NOMO-1 treated with DMSO at 0.1 percent for 48 hours (cell line): ENCODE results near the gene CTNNA2.

Experiments
- DNase-seq: peaks from one replicate; lab custom pipeline; 2025; ENCODE audit not compliant: unreplicated experiment; lab: John Stamatoyannopoulos, UW

Gene CTNNA2

GRCh38 chr2:79782576-79783452 is 270.0 kb downstream of the CTNNA2 start:
- DNase-seq = no peak

GRCh38 chr2:79788952-79789651 is 276.3 kb downstream of the CTNNA2 start:
- DNase-seq = no peak

DNA sequence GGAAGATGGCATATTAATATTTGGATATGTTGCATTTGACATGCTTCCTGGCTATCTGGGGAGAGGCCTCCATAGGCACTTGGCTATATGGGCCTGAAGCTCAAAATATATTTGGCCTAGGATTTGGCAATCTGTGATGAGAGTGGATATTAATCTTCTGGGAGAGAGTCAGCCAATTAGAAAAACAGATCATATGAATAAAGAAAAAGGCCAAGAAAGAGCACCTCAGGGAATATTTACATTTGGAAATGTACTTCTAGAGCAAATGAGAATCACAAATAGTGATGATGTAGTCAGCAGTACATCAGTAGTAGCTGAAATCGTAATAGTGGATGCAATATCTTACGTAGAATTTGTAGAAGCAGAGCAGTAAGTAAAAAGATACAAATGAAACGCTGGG is 277.0 kb downstream of the CTNNA2 start:
- DNase-seq = no peak

DNA sequence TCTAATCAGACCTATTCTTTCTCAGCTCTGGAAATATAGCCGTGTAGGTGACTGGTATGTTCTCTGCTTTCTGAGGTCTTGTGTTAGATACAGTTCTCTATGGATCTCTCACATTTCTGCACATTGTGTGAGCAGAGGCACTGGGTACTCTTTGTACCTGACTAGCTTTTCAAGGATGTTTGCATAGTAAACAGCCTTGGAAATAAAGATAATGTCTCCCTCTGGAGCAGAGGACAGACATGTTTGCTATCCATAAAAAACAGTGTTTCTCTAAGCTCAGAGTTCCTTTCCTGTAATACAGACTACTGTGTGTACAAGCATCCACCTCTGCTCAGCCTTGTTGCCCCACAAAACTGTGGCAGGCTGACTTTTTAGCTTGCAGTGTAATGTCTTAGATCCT is 279.2 kb downstream of the CTNNA2 start:
- no peak for DNase-seq

- DNase-seq = no peak
These were observed 280.2 kb downstream of the CTNNA2 start for GRCh38 chr2:79793006-79793405.

DNA sequence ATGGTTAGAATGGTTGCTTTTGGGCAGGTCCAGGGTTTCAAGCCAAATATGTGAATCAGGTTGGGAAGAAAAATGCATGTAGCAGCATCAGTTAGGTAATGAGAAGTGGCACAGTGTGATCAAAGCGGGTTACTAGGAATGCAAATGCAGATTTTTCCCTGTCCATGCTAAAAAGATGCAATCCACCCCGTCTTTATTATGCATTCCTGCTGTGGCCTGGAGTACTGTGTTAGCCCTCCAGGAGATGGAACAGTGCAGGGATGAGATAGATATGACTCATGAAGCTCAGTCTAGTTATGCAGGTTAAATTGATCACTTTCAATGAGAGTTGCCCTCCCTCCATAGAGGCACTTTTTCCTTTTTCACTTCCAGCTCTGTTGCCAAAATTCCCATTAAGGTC is 283.8 kb downstream of the CTNNA2 start:
- DNase-seq = no peak

DNA sequence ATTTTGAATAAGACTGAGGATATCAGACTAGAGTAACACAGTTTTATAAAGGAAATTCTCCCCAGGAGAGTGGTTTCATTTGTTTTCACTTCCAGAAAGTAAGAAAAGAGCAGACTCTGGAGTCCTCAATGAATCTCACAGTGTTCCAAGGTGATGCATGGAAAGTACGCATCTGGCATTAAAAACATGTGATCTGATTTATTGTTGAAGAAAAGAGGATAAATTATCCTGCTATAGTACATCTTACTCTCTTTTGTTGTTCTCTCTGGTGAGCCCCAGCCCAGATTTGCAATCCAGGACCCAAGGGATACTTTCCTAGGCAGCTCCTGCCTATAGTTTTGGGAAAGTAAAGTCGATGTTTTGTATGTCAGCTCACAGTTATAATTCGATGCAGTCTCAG is 285.9 kb downstream of the CTNNA2 start:
- DNase-seq = no peak

GRCh38 chr2:79799729-79800128 is 286.9 kb downstream of the CTNNA2 start:
- peak; percentile 93 for DNase-seq

GRCh38 chr2:79801082-79801481 is 288.2 kb downstream of the CTNNA2 start:
- DNase-seq = no peak

GRCh38 chr2:79817288-79817687 is 304.4 kb downstream of the CTNNA2 start:
- no peak for DNase-seq

- DNase-seq = no peak
These were observed 307.4 kb downstream of the CTNNA2 start for GRCh38 chr2:79820281-79820680.

- no peak for DNase-seq
These were observed 309.3 kb downstream of the CTNNA2 start for GRCh38 chr2:79822136-79822535.

DNA sequence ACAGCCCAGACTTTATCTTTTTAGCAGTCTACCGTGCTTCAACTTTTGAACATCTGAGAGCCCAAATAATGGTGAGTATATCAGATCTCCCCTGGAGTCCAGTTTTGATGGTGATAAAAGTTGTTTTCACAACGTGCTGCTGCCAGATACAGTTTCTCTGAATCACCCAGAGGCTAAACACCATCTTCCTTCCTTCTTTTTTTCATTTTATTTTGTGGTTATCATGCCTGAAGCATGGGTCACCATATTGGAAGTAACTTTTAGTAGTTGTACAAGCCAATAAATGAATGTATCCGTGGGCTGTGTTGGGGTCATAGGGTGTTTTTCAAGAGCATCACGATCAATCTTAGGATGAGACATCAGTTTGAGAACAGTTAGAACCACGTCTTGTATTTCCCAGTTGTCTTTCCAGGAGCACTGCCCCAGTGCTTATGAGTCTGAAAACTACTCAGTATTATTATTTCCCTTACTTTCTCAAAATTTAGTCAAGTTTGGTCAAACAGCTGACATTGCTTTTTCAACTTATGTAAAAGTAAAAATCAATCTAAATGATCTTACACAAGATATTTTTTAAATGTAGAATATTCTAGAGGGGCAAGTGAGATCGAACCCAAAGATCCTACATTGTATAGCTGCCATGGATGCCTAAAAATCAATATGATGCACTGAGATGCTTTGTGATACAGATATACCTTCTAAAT is 311.4 kb downstream of the CTNNA2 start:
- DNase-seq = no peak

DNA sequence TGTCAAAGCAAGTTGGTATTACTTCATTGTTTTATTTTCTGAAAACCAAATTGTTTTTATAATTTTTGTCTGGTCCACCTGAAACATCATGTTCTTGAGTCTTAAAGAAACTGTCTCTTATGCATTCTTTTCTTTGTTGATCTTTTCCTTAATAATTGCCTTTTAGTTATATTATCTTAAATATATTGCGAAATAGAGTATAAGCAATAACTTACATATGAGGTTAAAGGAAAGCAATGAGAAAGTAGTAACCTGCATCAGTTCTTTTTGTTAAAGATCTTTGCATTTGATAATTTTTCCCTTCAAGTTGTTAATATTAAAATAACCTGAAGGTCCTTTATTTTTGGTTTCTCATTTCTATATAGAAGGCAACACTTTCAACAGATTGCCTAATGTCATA is 315.0 kb downstream of the CTNNA2 start:
- no peak for DNase-seq

DNA sequence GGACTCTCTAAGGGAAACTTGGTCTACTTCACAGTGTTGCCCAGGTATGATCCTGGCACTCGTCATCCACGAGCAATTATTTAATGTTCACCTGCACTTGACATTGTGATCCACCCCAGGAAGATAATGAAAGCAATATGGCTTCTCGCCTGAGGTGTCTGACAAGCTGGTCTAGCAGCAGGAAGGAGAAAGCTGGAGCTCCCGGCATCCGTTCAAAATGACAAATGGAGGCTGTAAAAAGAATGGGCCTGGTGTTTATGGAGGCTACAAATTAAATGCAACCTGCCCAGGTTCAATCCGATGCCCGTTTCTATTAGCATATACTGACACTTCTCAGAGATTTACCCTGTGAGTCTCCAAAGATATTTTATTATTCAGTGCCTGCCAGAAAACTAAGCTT is 317.6 kb downstream of the CTNNA2 start:
- no peak for DNase-seq

GRCh38 chr2:79831961-79832360 is 319.1 kb downstream of the CTNNA2 start:
- DNase-seq = no peak

DNA sequence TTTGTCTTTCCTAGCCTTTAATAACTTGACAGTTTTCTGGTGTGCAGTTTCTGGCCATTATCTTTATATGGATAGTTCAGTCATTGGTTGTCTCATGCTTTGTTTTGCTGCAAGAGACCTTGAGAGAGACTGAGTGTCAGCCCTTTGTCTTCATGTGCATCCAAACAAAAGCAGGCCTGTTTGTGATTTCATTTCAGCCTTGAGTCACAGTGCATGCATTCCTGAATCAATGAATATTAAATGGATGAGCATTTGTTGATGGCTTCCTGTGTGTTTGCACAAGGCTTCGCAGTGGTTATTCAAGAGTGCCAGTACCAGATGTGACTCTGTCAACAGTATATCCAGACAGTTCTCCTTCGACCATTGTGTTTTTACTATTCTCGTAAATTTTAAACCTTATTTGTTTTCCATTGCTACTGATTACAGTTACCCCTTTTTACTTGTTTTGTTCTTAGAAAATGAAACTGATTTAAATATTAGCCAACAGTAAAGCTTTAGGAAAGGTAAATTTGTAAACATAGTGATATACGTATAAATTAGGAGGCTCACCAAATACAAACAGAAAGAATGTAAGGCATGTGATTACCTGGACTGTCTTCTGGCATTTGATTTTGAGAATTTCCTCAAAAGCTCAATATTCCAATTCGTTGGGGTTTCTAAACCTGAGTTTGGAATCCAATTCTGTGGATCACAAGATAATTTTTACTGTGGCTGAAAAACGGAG is 319.8 kb downstream of the CTNNA2 start:
- DNase-seq = no peak

- DNase-seq = no peak
These were observed 320.5 kb downstream of the CTNNA2 start for GRCh38 chr2:79833235-79833878.

DNA sequence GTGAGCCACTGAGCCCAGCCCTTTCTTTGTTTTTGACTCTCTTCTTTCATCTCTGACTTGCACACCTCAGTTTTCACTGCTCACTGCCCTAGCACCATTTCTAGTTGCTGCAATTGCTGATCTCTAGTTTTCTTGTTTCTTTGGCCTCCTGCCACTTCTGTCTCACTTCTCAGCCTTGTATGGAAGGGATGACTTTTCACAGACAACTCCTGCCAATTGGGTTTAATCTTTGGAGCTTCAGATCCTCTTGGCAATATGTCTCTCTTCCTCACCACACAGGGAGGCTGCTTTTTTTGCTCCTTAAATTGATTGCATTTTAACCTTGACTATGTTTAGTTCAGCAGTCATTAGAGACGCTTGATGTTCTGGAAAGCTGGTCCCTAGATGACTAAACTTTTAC is 323.1 kb downstream of the CTNNA2 start:
- no peak for DNase-seq

DNA sequence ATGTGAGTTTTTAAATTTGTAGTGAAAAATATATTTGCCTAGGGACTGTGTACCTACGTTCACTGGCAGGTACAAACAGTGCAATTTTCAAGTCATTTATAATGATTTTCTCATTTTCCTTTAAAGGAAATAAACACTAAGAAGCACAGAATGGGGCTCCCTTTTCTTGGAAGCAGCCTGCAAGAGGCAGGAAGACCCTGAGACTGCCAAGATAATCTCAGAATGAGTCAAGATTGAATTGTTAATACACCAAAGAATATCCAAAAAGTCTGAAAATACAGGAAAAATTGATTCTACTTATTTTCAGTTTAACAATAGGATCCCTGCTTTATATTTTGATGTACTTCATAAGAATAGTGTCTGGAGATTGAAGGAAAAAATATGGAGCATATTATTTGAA is 331.2 kb downstream of the CTNNA2 start:
- no peak for DNase-seq

DNA sequence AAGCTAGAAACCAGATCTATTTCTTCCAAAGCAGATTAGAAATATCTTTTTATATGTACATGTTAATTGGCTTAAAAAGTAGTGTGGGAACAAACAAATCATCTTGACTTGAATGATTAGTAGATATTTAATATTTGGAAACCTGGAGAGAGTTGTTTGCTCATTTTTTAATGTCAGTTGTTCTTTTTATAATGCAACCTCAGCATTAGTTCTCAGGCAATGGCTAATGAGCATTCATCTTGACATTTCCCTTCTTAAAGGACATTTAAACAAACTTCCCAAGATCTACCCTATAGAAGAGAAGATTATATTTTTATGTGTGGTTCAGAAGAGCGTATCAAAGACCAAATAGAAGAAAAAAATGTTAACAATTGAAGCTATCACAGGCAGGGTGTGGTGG is 334.0 kb downstream of the CTNNA2 start:
- no peak for DNase-seq
